ENCODE results near the gene UNC45B.
"Not testable (repeated sequence)": the region's sequence is repeated elsewhere in the genome, so short reads cannot be mapped to it uniquely, and the experiment has no call there.

The UNC45B gene

GRCh38 chr17:35103271-35103670, 44.3 kb upstream of the UNC45B start:
- Histone ChIP-seq H3K27ac (ENCODE audit: low read depth, low read length, poor library complexity, severe bottlenecking) (no peak overlapping the region), H3K79me2 (ENCODE audit: insufficient read depth, low read length) (no peaks in the 10 kb centered on the region), H3K9me2 (ENCODE audit: low read depth, low read length) (no peaks in the 10 kb centered on the region), H3K27me3 (ENCODE audit: insufficient read depth, low read length) (no peaks in the 10 kb centered on the region), H3K9ac (ENCODE audit: low read length) (no peak overlapping the region), H3K4me2 (ENCODE audit: low read length) (no peak overlapping the region), H3K4me3 (ENCODE audit: low read depth, low read length, poor library complexity, severe bottlenecking) (no peak overlapping the region), H3K36me3 (ENCODE audit: insufficient read depth, low read length) (peaks cover 71% of the 10 kb centered on the region), H3K9me3 (ENCODE audit: low read length) (no peaks in the 10 kb centered on the region), H3K4me1 (ENCODE audit: insufficient read depth, low read length, severe bottlenecking) (no peaks in the 10 kb centered on the region), H4K20me1 (ENCODE audit: insufficient read depth, low read length) (no peaks in the 10 kb centered on the region), H2AFZ (ENCODE audit: low read length) (no peak overlapping the region), H3F3A (ENCODE audit: insufficient read depth, low read length) (no peaks in the 10 kb centered on the region)
- TF ChIP-seq CTCF (IDR thresholded peaks at IDR 0.05; ENCODE audit: low read length) = no peak
- TF ChIP-seq EZH2 (IDR thresholded peaks at IDR 0.05; ENCODE audit: borderline replicate concordance, low read length) = no peak

- no peak overlapping the region for H2AFZ ChIP-seq (ENCODE audit: low read length)
- no peak overlapping the region for H3K4me3 ChIP-seq (ENCODE audit: low read depth, low read length, poor library complexity, severe bottlenecking)
- H3K36me3 ChIP-seq (ENCODE audit: insufficient read depth, low read length) = peaks cover 57% of the 10 kb centered on the region
- no peaks in the 10 kb centered on the region for H3K4me1 ChIP-seq (ENCODE audit: insufficient read depth, low read length, severe bottlenecking)
- no peak overlapping the region for H3K9ac ChIP-seq (ENCODE audit: low read length)
- no peak for TF ChIP-seq EZH2 (IDR thresholded peaks at IDR 0.05; ENCODE audit: borderline replicate concordance, low read length)
- TF ChIP-seq CTCF (IDR thresholded peaks at IDR 0.05; ENCODE audit: low read length) = no peak
- H4K20me1 ChIP-seq (ENCODE audit: insufficient read depth, low read length) = no peaks in the 10 kb centered on the region
- no peaks in the 10 kb centered on the region for H3K9me2 ChIP-seq (ENCODE audit: low read depth, low read length)
- no peaks in the 10 kb centered on the region for H3K27me3 ChIP-seq (ENCODE audit: insufficient read depth, low read length)
- no peaks in the 10 kb centered on the region for H3K79me2 ChIP-seq (ENCODE audit: insufficient read depth, low read length)
- H3F3A ChIP-seq (ENCODE audit: insufficient read depth, low read length) = no peaks in the 10 kb centered on the region
- no peak overlapping the region for H3K27ac ChIP-seq (ENCODE audit: low read depth, low read length, poor library complexity, severe bottlenecking)
- no peak overlapping the region for H3K4me2 ChIP-seq (ENCODE audit: low read length)
- no peaks in the 10 kb centered on the region for H3K9me3 ChIP-seq (ENCODE audit: low read length)
Measured at GRCh38 chr17:35104844-35105450, 42.7 kb upstream of the UNC45B start.

DNA sequence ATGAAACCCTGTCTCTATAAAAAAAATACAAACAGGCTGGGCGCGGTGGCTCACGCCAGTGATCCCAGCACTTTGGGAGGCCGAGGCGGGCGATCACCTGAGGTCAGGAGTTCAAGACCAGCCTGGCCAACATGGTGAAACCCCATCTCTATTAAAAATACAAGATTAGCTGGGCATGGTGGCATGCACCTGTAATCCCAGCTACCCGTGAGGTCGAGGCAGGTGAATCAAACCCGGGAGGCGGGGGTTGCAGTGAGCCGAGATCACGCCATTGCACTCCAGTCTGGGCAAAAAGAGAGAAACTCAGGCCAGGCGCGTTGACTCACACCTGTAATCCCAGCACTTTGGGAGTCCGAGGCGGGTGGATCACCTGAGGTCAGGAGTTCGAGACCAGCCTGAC, 36.8 kb upstream of the UNC45B start:
- H3K4me1 ChIP-seq (ENCODE audit: insufficient read depth, low read length, severe bottlenecking); H4K20me1 ChIP-seq (ENCODE audit: insufficient read depth, low read length); H3K27ac ChIP-seq (ENCODE audit: low read depth, low read length, poor library complexity, severe bottlenecking); H2AFZ ChIP-seq (ENCODE audit: low read length); H3K9ac ChIP-seq (ENCODE audit: low read length); H3K79me2 ChIP-seq (ENCODE audit: insufficient read depth, low read length); H3K27me3 ChIP-seq (ENCODE audit: insufficient read depth, low read length); H3F3A ChIP-seq (ENCODE audit: insufficient read depth, low read length); H3K9me3 ChIP-seq (ENCODE audit: low read length); H3K4me2 ChIP-seq (ENCODE audit: low read length); H3K9me2 ChIP-seq (ENCODE audit: low read depth, low read length); H3K4me3 ChIP-seq (ENCODE audit: low read depth, low read length, poor library complexity, severe bottlenecking): not testable (repeated sequence)
- H3K36me3 ChIP-seq (ENCODE audit: insufficient read depth, low read length) = peaks cover 15% of the 10 kb centered on the region

- Histone ChIP-seq H3K4me2 (ENCODE audit: low read length) (no peak overlapping the region), H3K79me2 (ENCODE audit: insufficient read depth, low read length) (no peaks in the 10 kb centered on the region)
- no peak for TF ChIP-seq CTCF (IDR thresholded peaks at IDR 0.05; ENCODE audit: low read length)
- TF ChIP-seq EZH2 (IDR thresholded peaks at IDR 0.05; ENCODE audit: borderline replicate concordance, low read length) = no peak
Measured at GRCh38 chr17:35116845-35117244, 30.8 kb upstream of the UNC45B start.

More at GRCh38 chr17:35116845-35117244, 30.8 kb upstream of the UNC45B start:
- H3F3A ChIP-seq (ENCODE audit: insufficient read depth, low read length) = no peaks in the 10 kb centered on the region
- no peak overlapping the region for H3K4me3 ChIP-seq (ENCODE audit: low read depth, low read length, poor library complexity, severe bottlenecking)
- no peaks in the 10 kb centered on the region for H3K36me3 ChIP-seq (ENCODE audit: insufficient read depth, low read length)
- H3K9ac ChIP-seq (ENCODE audit: low read length) = no peak overlapping the region
- H3K27ac ChIP-seq (ENCODE audit: low read depth, low read length, poor library complexity, severe bottlenecking) = no peak overlapping the region
- H3K9me3 ChIP-seq (ENCODE audit: low read length) = no peaks in the 10 kb centered on the region
- H3K27me3 ChIP-seq (ENCODE audit: insufficient read depth, low read length) = 0 out of 2 replicates have a peak, but pooled peaks cover 4% of the 10 kb centered on the region
- H2AFZ ChIP-seq (ENCODE audit: low read length) = no peak overlapping the region
- no peaks in the 10 kb centered on the region for H3K9me2 ChIP-seq (ENCODE audit: low read depth, low read length)
- H3K4me1 ChIP-seq (ENCODE audit: insufficient read depth, low read length, severe bottlenecking) = peaks cover 11% of the 10 kb centered on the region
- no peaks in the 10 kb centered on the region for H4K20me1 ChIP-seq (ENCODE audit: insufficient read depth, low read length)

Measured in OCI-LY1 (cell line).